Activated CD4-positive, alpha-beta memory T cell treated with anti-CD3 and anti-CD28 coated beads for 36 hours (primary cell): Measurements from ENCODE around the gene DCTN2. TPM values are rescaled to one million over a fixed set of nuclear protein-coding genes. Genes with fewer than 3 reads are reported as not detected.
A peak's percentile ranks its signal among the peaks of the same experiment; 100 is the strongest.
"Not testable (repeated sequence)": the region's sequence is repeated elsewhere in the genome, so short reads cannot be mapped to it uniquely, and the experiment has no call there.

Experiments
- CTCF ChIA-PET: fragments of 350-600 bp; sonication (Branson Sonifier 250); formaldehyde crosslinking; loops from one replicate; lab custom pipeline; 2021; ENCODE audit warnings: antibody characterized with exemption, inconsistent platforms; lab: Charles Lee
- POLR2A ChIA-PET: fragments of 350-600 bp; sonication (Branson Sonifier 250); formaldehyde crosslinking; loops from one replicate; lab custom pipeline; 2021; ENCODE audit warnings: antibody characterized with exemption; lab: Charles Lee
- DNase-seq: peaks from one replicate; pipeline ENCODE4 v3.0.0-alpha.2; 2020
- H3K27ac Mint-ChIP-seq: one replicate; pipeline ENCODE4 v1.8.0; 2021; ENCODE audit warnings: mixed read lengths
- H3K27me3 Mint-ChIP-seq: one replicate; pipeline ENCODE4 v1.8.0; 2021; ENCODE audit warnings: mixed read lengths
- H3K36me3 Mint-ChIP-seq: one replicate; pipeline ENCODE4 v1.8.0; 2021; ENCODE audit warnings: mixed read lengths
- H3K4me1 Mint-ChIP-seq: one replicate; pipeline ENCODE4 v1.8.0; 2021; ENCODE audit warnings: low read depth, mixed read lengths
- H3K4me3 Mint-ChIP-seq: one replicate; pipeline ENCODE4 v1.8.0; 2021; ENCODE audit warnings: mild to moderate bottlenecking, mixed read lengths
- H3K9me3 Mint-ChIP-seq: one replicate; pipeline ENCODE4 v1.8.0; 2021; ENCODE audit warnings: mixed read lengths
- intact Hi-C: fragments of 100-400 bp; cut with micrococcal nuclease; formaldehyde crosslinking; loops from one replicate; pipeline ENCODE4 v1.15.1; 2023
- total RNA-seq, 2 experiments: library from RNA; stranded (reverse); gene quantifications; one replicate each; pipeline ENCODE4 v1.2.3, GENCODE V29; 2021

DCTN2 gene
- total RNA-seq, 2 experiments from 2014 or later = 81.0 to 85.2 TPM

DNA sequence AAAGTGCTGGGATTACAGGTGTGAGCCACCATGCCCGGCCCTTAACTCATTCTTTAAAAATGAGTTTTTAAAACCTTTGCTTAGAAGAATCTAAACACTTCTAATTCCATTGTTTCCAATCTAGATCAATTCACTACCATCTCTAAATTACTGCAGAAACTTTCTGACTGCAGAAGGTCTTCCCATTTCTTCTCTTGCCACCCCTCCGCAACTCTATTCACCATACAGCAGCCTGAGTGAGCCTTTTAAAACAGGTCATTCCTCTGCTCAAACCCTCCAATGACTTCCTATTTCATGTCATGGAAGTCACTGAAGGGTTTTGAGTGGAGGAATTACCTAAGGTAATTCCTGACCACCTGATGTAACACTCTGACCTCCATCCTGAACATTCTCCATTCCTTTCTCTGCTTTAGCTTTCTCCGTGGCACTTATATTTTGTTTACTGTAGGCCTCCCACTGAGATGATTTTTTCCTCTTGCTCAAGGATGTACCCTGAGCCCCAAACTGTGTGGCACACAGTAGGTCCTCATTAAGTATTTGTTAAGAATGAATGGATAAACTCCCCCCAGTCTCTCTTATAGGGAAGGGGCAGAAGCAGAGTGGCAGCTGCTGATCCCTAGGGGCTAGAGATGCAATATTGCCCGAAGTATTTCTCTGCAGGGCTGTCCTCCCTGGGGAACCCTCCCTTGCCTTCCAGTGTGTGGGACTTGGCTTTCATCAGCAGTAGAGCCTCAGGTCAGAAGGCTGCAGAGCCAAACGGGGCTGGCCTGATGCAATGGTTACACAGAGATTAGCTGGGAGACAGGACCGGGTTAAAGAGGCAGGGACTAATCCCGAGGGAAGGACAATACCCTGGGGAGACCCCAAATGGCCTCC is 27.8 kb downstream of the DCTN2 start:
- peak; percentile 34 for DNase-seq
- ChIA-PET POLR2A (interaction anchor here (0.5 to 2.1 kb wide), 5 partner anchors 17 to 40 kb away, joined by 3 to 10 read pairs (median 5); partner anchors contain the start of gene ARHGAP9), CTCF (no interaction called here)
- Mint-ChIP-seq H3K4me3 (peak overlapping the region; percentile 94), H3K4me1 (peaks cover 49% of the 10 kb centered on the region), H3K27me3 (no peaks in the 10 kb centered on the region), H3K27ac (peak overlapping the region; percentile 100), H3K36me3 (peaks cover 58% of the 10 kb centered on the region), H3K9me3 (no peaks in the 10 kb centered on the region)
- intact Hi-C loops = no loop called here

DNA sequence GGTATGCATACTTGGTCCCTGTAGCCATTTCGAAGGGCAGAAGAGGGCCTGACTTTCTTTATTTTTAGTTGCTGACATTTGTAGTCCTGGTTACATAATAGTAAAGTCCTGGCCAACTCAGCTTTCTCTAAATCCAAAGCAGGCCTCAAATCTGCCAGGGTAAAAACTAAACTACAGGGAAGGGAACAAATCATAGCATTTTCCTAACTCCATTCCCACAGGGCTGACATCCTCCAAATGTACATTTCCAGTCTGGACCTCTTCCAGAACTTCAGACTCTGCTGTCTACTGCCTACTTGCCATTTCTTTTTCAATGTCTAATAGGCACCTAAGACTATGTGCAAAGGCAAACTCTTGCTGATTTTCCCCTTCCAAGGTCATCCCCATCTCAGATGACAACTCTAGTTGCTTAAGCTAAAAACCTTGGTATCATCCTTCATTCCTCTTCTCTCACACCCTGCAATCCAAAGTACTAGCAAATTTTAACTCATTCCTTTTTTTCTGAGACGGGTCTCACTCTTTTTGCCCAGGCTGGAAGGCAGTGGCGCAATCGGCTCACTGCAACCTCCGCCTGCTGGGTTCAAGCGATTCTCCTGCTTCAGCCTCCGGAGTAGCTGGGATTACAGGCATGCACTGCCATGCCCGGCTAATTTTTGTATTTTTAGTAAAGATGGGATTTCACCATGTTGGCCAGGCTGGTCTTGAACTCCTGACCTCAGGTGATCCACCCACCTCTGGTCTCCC is 28.6 kb downstream of the DCTN2 start:
- intact Hi-C loops = no loop called here
- no peaks in the 10 kb centered on the region for H3K27me3 Mint-ChIP-seq
- peaks cover 41% of the 10 kb centered on the region for H3K4me1 Mint-ChIP-seq
- ChIA-PET POLR2A (no interaction called here), CTCF (interaction anchor here (1.3 kb wide), 1 partner anchor 28 kb away, joined by 4 read pairs; the partner anchor contains the start of gene DCTN2)
- no peak for DNase-seq
- H3K4me3 Mint-ChIP-seq = peak overlapping the region; percentile 94
- peak overlapping the region; percentile 100 for H3K27ac Mint-ChIP-seq
- peaks cover 62% of the 10 kb centered on the region for H3K36me3 Mint-ChIP-seq
- H3K9me3 Mint-ChIP-seq = no peaks in the 10 kb centered on the region

DNA sequence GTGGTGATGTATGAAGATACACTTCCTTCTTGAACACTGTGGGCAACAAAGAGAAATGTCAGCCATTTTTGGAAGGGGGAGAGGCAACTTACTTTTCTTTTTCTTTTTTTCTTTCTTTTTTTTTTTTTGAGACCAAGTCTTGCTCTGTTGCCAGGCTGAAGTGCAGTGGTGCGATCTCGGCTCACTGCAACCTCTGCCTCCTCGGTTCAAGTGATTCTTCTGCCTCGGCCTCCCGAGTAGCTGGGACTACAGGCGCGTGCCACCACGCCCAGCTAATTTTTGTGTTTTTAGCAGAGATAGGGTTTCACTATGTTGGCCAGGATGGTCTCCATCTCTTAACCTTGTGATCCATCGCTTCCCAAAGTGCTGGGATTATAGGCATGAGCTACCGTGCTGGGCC is 29.3 kb downstream of the DCTN2 start:
- peaks cover 69% of the 10 kb centered on the region for H3K36me3 Mint-ChIP-seq
- H3K27me3 Mint-ChIP-seq, H3K4me3 Mint-ChIP-seq, intact Hi-C loops, H3K9me3 Mint-ChIP-seq, DNase-seq: not testable (repeated sequence)
- CTCF ChIA-PET = interaction anchor here (1.3 kb wide), 1 partner anchor 29 kb away, joined by 4 read pairs; the partner anchor contains the start of gene DCTN2
- peaks cover 41% of the 10 kb centered on the region for H3K4me1 Mint-ChIP-seq
- POLR2A ChIA-PET = interaction anchor here (1.7 kb wide), 1 partner anchor 28 kb away, joined by 10 read pairs; no protein-coding TSS in a partner anchor
- H3K27ac Mint-ChIP-seq = peak overlapping the region; percentile 70

DNA sequence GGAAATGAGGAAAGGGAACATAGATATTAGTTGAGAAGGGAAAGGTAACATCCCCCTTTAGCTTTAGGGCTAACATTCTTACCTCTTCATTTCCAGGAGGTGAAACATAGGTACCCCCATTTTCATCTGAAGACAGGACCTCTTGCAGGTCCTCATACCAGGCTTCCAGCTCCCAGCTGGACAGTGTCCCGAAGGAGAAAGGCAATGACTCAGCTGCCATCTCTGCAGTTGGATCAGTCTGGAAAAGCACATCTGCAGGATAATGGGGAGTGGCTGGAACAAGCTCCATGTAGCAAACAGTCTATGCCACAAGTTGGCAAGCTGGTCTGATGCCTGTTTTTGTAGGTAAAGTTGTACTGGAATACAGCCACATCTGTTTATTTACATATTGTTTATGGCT is 29.8 kb downstream of the DCTN2 start:
- ChIA-PET POLR2A (interaction anchor here (1.1 to 1.7 kb wide), 3 partner anchors 16 to 37 kb away, joined by 3 to 10 read pairs (median 4); no protein-coding TSS in a partner anchor), CTCF (interaction anchor here (1.3 kb wide), 1 partner anchor 29 kb away, joined by 4 read pairs; the partner anchor contains the start of gene DCTN2)
- H3K27ac Mint-ChIP-seq = peak overlapping the region; percentile 70
- H3K4me3 Mint-ChIP-seq = no peak overlapping the region
- DNase-seq = no peak
- intact Hi-C loops = no loop called here
- peaks cover 74% of the 10 kb centered on the region for H3K36me3 Mint-ChIP-seq
- no peaks in the 10 kb centered on the region for H3K9me3 Mint-ChIP-seq
- peaks cover 41% of the 10 kb centered on the region for H3K4me1 Mint-ChIP-seq
- no peaks in the 10 kb centered on the region for H3K27me3 Mint-ChIP-seq

DNA sequence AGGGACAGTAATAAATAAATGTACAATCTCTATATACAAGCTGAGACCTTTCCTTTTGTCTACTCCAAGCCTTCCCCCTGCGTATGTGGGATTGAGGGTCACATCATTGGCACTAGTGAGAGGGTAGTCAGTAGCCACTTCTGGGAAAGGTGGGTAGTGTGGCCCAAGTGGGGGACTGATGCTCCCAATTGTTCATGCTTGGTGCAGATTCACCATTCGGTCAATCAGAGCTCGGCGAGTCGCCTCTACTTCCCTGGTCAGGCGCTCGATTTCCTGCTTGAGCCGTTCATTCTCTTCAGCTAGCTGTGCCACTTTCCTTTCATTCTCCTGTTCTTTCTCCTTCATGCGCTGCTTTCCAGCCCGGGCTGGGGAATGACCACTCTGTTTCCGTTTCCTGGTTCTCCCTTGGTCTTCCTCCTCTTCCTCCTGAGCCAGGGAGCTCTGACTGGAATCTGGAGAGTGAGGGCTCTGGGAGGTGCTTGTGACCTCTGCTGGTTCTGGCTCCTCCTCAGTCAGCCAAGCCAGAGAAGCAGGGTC is 30.3 kb downstream of the DCTN2 start:
- intact Hi-C loops = no loop called here
- POLR2A ChIA-PET = interaction anchor here (0.5 to 1.7 kb wide), 4 partner anchors 11 to 36 kb away, joined by 3 to 10 read pairs (median 4); no protein-coding TSS in a partner anchor
- CTCF ChIA-PET = interaction anchor here (1.1 kb wide), 1 partner anchor 58 kb away, joined by 4 read pairs; no protein-coding TSS in a partner anchor
- Mint-ChIP-seq H3K4me3 (no peak overlapping the region), H3K4me1 (peaks cover 36% of the 10 kb centered on the region), H3K9me3 (no peaks in the 10 kb centered on the region), H3K27ac (peak overlapping the region; percentile 70), H3K27me3 (no peaks in the 10 kb centered on the region), H3K36me3 (peaks cover 77% of the 10 kb centered on the region)
- DNase-seq = no peak

DNA sequence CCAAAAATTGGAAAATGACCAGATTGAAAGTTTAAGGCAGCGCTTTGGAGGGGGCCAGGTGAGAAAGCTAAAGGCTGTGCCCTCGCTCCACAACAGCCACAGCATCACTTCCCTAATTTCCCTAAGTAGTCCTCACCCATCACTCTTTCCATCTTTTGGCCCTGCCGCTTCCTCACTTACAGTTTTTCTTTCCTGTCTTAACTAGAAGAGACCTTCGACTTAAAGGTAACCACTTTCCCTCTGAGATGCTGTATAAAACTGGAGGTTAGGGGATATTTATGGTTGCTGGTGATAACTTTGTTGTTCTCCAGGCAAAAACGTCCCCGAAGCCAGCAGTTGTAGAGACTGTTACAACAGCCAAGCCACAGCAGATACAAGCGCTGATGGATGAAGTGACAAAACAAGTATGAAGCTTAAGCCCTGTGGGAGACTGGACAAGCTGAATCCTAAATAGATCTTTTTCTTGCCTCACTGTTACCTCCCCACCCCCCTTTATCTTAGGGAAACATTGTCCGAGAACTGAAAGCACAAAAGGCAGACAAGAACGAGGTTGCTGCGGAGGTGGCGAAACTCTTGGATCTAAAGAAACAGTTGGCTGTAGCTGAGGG is 31.0 kb downstream of the DCTN2 start:
- no peak overlapping the region for H3K4me3 Mint-ChIP-seq
- peaks cover 79% of the 10 kb centered on the region for H3K36me3 Mint-ChIP-seq
- no peak for DNase-seq
- H3K27ac Mint-ChIP-seq = peak overlapping the region; percentile 23
- no peaks in the 10 kb centered on the region for H3K27me3 Mint-ChIP-seq
- intact Hi-C loops = no loop called here
- POLR2A ChIA-PET = interaction anchor here (1.1 to 1.7 kb wide), 3 partner anchors 15 to 36 kb away, joined by 3 to 10 read pairs (median 4); no protein-coding TSS in a partner anchor
- no peaks in the 10 kb centered on the region for H3K9me3 Mint-ChIP-seq
- CTCF ChIA-PET = interaction anchor here (1.1 to 1.2 kb wide), 3 partner anchors 39 to 61 kb away, joined by 4 read pairs; partner anchors contain the start of gene INHBE
- H3K4me1 Mint-ChIP-seq = peaks cover 29% of the 10 kb centered on the region

DNA sequence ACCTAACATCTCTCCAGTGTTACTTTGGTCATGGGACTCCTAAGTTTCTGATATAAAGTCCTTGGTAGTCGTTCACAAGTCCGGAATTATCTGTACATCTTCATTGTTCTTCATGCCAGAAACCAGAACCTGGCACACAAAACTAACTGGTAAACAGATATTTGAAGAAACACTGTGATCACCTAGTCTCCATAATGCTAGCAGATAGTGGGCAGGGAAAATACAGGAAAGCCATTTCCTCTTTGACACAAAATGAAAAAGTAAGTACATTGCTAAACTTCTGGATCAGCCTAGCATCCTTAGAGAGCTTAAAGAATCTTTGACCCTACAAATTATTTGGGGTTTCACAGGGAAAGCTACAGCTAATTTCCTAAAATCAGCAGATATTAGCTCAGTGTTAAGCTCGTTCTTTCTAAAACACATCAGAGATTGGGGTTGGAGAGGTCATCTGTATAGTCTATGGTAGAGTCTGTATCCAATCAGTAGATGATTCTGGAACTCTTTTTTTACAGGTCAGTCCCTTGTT is 31.5 kb downstream of the DCTN2 start:
- DNase-seq = no peak
- POLR2A ChIA-PET = interaction anchor here (0.5 to 0.6 kb wide), 2 partner anchors 16 kb away, joined by 3 to 4 read pairs; no protein-coding TSS in a partner anchor
- intact Hi-C loops = no loop called here
- Mint-ChIP-seq H3K4me1 (peaks cover 26% of the 10 kb centered on the region), H3K9me3 (no peaks in the 10 kb centered on the region), H3K4me3 (no peak overlapping the region), H3K27me3 (no peaks in the 10 kb centered on the region), H3K27ac (peak overlapping the region; percentile 23), H3K36me3 (peaks cover 81% of the 10 kb centered on the region)
- CTCF ChIA-PET = interaction anchor here (1.1 to 1.2 kb wide), 2 partner anchors 39 to 61 kb away, joined by 4 read pairs; partner anchors contain the start of gene INHBE

DNA sequence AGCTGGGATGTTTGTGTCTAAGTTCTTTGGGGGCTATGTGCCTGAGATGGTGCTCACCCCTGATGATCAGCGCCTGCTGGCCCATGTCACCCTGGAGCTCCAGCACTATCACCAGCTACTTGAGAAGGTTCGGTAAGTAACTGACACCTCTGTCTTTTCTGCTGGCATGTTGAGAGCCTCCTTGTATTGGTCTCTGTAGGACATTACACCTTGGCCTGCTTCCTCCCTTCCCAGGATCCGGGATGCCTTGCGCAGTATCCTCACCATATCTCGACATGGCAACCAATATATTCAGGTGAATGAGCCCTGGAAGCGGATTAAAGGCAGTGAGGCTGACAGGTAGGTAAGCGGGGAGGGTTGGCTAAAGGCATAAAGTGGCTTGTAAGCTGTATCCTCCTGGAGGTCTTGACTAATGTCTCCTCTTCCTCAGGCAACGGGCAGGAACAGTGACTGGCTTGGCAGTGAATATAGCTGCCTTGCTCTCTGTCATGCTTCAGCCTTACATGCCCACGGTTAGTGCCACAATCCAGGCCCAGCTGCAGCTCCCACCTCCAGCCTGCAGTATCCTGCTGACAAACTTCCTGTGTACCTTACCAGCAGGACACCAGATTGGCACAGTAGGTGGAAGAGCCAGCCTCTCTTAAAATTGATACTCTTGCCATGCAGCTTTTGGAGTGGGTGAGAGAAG is 32.1 kb downstream of the DCTN2 start:
- no peaks in the 10 kb centered on the region for H3K27me3 Mint-ChIP-seq
- CTCF ChIA-PET = interaction anchor here (1.1 to 1.2 kb wide), 2 partner anchors 38 to 60 kb away, joined by 4 read pairs; partner anchors contain the start of gene INHBE
- POLR2A ChIA-PET = interaction anchor here (0.5 to 1.7 kb wide), 3 partner anchors 13 to 17 kb away, joined by 3 to 4 read pairs (median 4); no protein-coding TSS in a partner anchor
- peak overlapping the region; percentile 23 for H3K27ac Mint-ChIP-seq
- no peak for DNase-seq
- H3K4me3 Mint-ChIP-seq = no peak overlapping the region
- peaks cover 77% of the 10 kb centered on the region for H3K36me3 Mint-ChIP-seq
- H3K9me3 Mint-ChIP-seq = no peaks in the 10 kb centered on the region
- intact Hi-C loops = no loop called here
- peaks cover 26% of the 10 kb centered on the region for H3K4me1 Mint-ChIP-seq

DNA sequence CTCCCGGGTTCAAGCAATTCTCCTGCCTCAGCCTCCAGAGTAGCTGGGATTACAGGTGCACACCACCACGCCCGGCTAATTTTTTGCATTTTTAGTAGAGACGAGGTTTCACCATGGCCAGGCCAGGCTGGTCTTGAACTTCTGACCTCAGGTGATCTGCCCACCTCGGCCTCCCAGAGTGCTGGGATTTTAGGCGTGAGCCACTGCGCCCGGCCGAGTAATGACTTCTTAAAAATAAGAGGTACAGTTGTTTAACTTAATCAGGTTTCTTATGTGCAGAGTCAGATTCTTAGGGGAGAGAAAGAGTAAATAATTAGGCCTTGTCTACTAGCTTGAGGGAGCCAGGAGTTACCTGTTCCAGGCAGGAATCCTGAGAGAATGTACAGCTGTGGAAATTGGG is 32.7 kb downstream of the DCTN2 start:
- H3K27me3 Mint-ChIP-seq, H3K27ac Mint-ChIP-seq, H3K4me3 Mint-ChIP-seq, intact Hi-C loops, DNase-seq, H3K9me3 Mint-ChIP-seq, CTCF ChIA-PET: not testable (repeated sequence)
- H3K36me3 Mint-ChIP-seq = peaks cover 78% of the 10 kb centered on the region
- POLR2A ChIA-PET = interaction anchor here (1.7 kb wide), 1 partner anchor 12 kb away, joined by 4 read pairs; no protein-coding TSS in a partner anchor
- peaks cover 24% of the 10 kb centered on the region for H3K4me1 Mint-ChIP-seq

DNA sequence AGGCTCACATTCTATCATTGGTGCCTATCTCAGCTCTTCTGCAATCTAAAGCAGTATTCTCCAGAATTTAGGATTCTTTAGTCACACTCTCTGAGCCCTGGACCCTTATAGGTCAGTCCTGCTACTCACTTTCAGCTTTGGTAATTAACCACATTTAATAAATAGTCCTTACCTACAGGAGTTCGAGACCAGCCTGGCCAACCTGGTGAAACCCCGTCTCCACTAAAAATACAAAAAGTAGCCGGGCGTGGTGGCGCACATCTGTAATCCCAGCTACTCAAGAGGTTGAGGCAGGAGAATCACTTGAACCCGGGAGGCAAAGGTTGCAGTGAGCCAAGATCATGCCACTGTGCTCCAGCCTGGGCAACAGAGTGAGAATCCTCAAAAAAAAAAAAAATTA is 33.3 kb downstream of the DCTN2 start:
- H3K9me3 Mint-ChIP-seq, H3K27me3 Mint-ChIP-seq, intact Hi-C loops, DNase-seq, H3K27ac Mint-ChIP-seq, CTCF ChIA-PET, H3K4me3 Mint-ChIP-seq: not testable (repeated sequence)
- POLR2A ChIA-PET = interaction anchor here (0.9 to 1.7 kb wide), 2 partner anchors 12 to 23 kb away, joined by 4 read pairs; no protein-coding TSS in a partner anchor
- peaks cover 18% of the 10 kb centered on the region for H3K4me1 Mint-ChIP-seq
- peaks cover 75% of the 10 kb centered on the region for H3K36me3 Mint-ChIP-seq
